Esophagus muscularis mucosa (tissue), 4 donors: ENCODE measurements around the gene TTC39C. TPM values are rescaled to one million over a fixed set of nuclear protein-coding genes. Genes with fewer than 3 reads are reported as not detected.

Experiments used
- DNase-seq: peaks from one replicate; pipeline ENCODE4 v3.0.0-alpha.2; 2017; ENCODE audit errors: extremely low spot score
- H3K27ac ChIP-seq, 4 donors: fragments of 200-600 bp; sonication (generic); replicated peaks in 1 of 4; 1 replicate in 3 of 4; 2 replicates in 1 of 4; pipeline ENCODE4 v1.5.1; 2016 to 2019; ENCODE audit warnings: mild to moderate bottlenecking in 1 of 4
- H3K27me3 ChIP-seq, 4 donors: fragments of 200-600 bp; sonication (generic); one replicate each; pipeline versions ENCODE4 v1.5.1 to v1.6.0; 2016 to 2019
- H3K36me3 ChIP-seq, 4 donors: fragments of 200-600 bp; sonication (generic); one replicate each; pipeline ENCODE4 v1.5.1; 2016 to 2019
- H3K4me1 ChIP-seq, 4 donors: fragments of 200-600 bp; sonication (generic); one replicate each; pipeline ENCODE4 v1.5.1; 2016 to 2019
- H3K4me3 ChIP-seq, 4 donors: fragments of 200-600 bp; sonication (generic); 1 replicate in 2 of 4; 2 replicates in 2 of 4; pipeline ENCODE4 v1.5.1; 2016 to 2019; ENCODE audit warnings: mild to moderate bottlenecking in 4 of 4, moderate library complexity in 1 of 4
- H3K9me3 ChIP-seq, 4 donors: fragments of 200-600 bp; sonication (generic); 1 replicate in 3 of 4; 2 replicates in 1 of 4; pipeline ENCODE4 v1.5.1; 2016 to 2019
- EP300 ChIP-seq: sonication (generic); formaldehyde crosslinking; IDR thresholded peaks from one replicate; pipeline ENCODE4 v1.6.1; 2017; ENCODE audit warnings: antibody characterized with exemption
- POLR2A ChIP-seq: fragments of 450-650 bp; IDR thresholded peaks from one replicate; pipeline ENCODE4 v1.6.1; 2017; ENCODE audit warnings: antibody characterized with exemption, moderate library complexity, mild to moderate bottlenecking, low read depth
- POLR2AphosphoS5 ChIP-seq, 2 donors: sonication (generic); formaldehyde crosslinking; IDR thresholded peaks; one replicate each; pipeline ENCODE4 v1.6.1; 2017; ENCODE audit warnings: antibody characterized with exemption in 2 of 2
- WGBS: methylation state at CpG from one replicate; pipeline ENCODE4 v1.1.5; 2018; 5-methylcytosine and 5-hydroxymethylcytosine counted together
- intact Hi-C: fragments of 100-400 bp; cut with DNase I; formaldehyde crosslinking; loops from one replicate; pipeline ENCODE4 v1.15.1; 2023
- total RNA-seq, 4 donors: library from RNA; depleted of rRNA; stranded (reverse); fragments of >200 nt; gene quantifications; one replicate each; pipeline versions ENCODE4 v1.1.0 to v1.2.1, GENCODE V29; 2016
- TF ChIP-seq, protein P1 (sequence below), 3 experiments: fragments of 200-600 bp in 2 of 3; fragments of 450-650 bp in 1 of 3; sonication (generic) in 2 of 3; IDR thresholded peaks; one replicate each; pipeline ENCODE4 v1.5.1; 2017 to 2019; ENCODE audit warnings: antibody characterized with exemption in 3 of 3, mild to moderate bottlenecking in 2 of 3, moderate library complexity in 1 of 3

The TTC39C gene
- total RNA-seq: 10 to 100 TPM; 32.3 to 45.4 (median 34.8) TPM

DNA sequence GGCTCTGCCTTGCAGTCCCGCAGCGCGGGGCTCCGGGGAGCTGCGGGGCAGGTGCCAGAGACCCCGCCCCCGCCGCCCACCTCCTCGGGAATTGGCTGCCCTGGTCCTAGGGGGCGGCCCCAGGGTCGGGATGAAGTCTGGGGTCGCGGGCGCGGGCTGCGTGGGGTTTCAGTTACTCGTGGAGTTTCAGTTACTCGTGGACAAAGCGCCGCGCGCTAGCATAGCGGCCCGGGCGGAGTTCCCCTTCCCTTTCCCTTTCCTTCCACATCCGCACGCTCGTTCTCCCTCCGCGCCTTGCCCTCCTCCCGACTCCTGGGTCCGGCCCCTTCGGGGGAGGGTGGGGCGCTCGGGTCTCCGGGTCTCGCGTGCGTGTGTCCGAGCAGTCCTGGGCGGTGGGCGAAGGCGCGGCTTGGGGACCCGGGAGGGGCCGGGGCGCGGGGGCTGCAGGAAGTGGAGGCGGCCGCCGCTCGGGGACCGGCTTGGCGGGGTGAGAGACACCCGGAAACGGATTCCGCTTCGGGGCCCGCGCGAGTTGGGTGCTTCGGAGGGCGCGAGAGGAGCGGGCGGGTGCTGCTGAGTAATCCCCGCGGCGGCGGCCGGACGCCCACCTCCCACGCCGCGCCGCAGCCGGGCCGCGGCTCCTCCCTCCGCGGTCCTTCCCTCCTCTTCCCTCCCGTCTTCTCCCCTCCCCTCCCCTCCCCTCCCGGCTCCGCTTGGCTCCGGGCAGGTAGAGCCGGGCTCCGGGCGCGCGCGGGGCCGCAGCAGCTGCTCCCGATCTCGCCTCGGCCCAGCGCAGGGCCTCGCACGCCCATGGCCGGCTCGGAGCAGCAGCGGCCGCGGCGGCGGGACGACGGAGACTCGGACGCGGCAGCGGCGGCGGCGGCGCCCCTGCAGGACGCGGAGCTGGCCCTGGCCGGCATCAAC, at the start of gene TTC39C:
Gene TTC39C (plus strand): TSS at position 693 of the 924 bp plus-strand sequence. CDS start 118 bp downstream, at position 811.
- Histone ChIP-seq H3K9me3 (no peaks in the 10 kb centered on the region), H3K4me1 (peaks cover 10 to 31% (median 24%) of the 10 kb centered on the region in 4 donors), H3K27me3 (no peaks in the 10 kb centered on the region), H3K4me3 (peak within 1 kb of the TSS; percentile 71 to 96 (median 82)), H3K36me3 (no peaks in the 10 kb centered on the region), H3K27ac (peak within 1 kb of the TSS; percentile 81 to 91 (median 86))
- intact Hi-C loops: loop anchor here (5.0 to 10.0 kb wide), 3 partner anchors 60 to 180 kb away; no protein-coding TSS in a partner anchor
- TF ChIP-seq, protein P1, sequence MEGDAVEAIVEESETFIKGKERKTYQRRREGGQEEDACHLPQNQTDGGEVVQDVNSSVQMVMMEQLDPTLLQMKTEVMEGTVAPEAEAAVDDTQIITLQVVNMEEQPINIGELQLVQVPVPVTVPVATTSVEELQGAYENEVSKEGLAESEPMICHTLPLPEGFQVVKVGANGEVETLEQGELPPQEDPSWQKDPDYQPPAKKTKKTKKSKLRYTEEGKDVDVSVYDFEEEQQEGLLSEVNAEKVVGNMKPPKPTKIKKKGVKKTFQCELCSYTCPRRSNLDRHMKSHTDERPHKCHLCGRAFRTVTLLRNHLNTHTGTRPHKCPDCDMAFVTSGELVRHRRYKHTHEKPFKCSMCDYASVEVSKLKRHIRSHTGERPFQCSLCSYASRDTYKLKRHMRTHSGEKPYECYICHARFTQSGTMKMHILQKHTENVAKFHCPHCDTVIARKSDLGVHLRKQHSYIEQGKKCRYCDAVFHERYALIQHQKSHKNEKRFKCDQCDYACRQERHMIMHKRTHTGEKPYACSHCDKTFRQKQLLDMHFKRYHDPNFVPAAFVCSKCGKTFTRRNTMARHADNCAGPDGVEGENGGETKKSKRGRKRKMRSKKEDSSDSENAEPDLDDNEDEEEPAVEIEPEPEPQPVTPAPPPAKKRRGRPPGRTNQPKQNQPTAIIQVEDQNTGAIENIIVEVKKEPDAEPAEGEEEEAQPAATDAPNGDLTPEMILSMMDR (IDR thresholded peaks at IDR 0.05): no peak
- TF ChIP-seq POLR2AphosphoS5 (IDR thresholded peaks at IDR 0.05): peak in 1 of 2 donors; percentile 60
- DNase-seq: peak; percentile 93
- WGBS: 1% methylated on average over 81 of the region's 118 CpGs

DNA sequence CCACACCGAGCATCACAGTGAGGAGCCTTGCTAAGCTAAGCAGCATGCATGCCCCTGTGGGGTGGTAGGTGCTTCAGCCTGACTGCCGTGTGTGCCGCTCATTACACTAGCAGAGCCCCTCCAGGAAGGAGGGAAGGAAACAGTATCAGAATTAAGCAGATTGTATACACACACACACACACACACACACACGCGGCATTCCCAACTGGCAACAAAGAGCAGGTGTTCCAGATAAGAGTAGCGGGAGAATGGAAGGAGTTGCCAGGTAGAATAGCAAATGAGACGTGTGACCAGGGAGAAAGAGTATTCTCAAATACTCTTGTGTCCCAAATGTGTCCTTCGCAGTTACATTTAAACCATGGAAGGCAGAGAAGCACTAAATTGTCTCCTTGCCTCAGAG, 47.6 kb upstream of the TTC39C start:
- H3K4me3 ChIP-seq: no peak overlapping the region
- no peak for DNase-seq
- no peaks in the 10 kb centered on the region for H3K27me3 ChIP-seq
- no peaks in the 10 kb centered on the region for H3K36me3 ChIP-seq
- TF ChIP-seq POLR2AphosphoS5 (IDR thresholded peaks at IDR 0.05) (no peak), EP300 (no peak), POLR2A (no peak)
- TF ChIP-seq, protein P1 (IDR thresholded peaks at IDR 0.05): no peak
- WGBS: 93% methylated on average over 8 of the region's 8 CpGs
- no peak overlapping the region for H3K27ac ChIP-seq
- H3K4me1 ChIP-seq: peaks cover 0 to 27% (median 23%) of the 10 kb centered on the region in 4 donors
- no peaks in the 10 kb centered on the region for H3K9me3 ChIP-seq
- intact Hi-C loops: no loop called here

DNA sequence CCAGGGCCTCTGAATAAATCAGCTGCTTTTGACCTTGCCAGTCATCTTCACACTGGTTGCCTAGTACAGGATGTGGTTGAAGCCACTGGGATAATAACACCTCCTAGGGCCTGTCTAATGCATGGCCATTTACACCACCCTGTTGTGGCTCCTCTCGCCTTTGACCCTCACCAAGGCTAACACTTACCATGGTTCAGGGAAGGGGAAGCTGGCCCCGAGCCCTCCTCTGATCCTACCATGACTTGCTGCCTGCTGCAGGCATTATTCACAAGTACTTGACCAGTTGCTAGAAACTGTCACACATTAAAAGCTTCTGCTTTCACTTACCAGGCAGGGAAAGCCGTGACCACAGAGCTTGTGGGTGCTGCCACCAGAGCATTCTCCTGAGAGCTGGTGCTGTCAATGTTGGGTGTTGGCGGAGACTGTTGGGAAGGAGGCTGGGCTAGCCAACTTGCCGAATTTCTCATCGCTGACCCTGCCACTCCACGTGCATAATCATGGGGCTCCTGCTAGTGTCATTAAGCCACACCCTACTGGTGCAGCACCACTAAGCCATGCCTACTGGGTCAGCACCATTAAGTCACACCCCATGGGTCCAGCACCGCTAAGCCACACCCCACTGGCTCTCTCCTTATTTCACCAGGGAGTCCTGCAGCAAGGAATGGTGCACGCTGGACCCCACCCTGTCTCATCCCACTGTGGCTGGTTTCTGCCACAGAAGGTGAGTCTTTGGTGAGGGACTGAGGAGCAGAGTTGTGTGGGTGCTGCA, 47.0 kb upstream of the TTC39C start:
- H3K9me3 ChIP-seq: no peaks in the 10 kb centered on the region
- no peak overlapping the region for H3K27ac ChIP-seq
- peak; percentile 91 for DNase-seq
- H3K4me3 ChIP-seq: no peak overlapping the region
- no peaks in the 10 kb centered on the region for H3K27me3 ChIP-seq
- 85% methylated on average over 7 of the region's 9 CpGs for WGBS
- H3K4me1 ChIP-seq: peaks cover 0 to 27% (median 23%) of the 10 kb centered on the region in 4 donors
- no peaks in the 10 kb centered on the region for H3K36me3 ChIP-seq
- intact Hi-C loops: no loop called here
- TF ChIP-seq, protein P1 (IDR thresholded peaks at IDR 0.05): no peak
- TF ChIP-seq EP300: no peak
- TF ChIP-seq POLR2A: no peak
- no peak for TF ChIP-seq POLR2AphosphoS5 (IDR thresholded peaks at IDR 0.05)

DNA sequence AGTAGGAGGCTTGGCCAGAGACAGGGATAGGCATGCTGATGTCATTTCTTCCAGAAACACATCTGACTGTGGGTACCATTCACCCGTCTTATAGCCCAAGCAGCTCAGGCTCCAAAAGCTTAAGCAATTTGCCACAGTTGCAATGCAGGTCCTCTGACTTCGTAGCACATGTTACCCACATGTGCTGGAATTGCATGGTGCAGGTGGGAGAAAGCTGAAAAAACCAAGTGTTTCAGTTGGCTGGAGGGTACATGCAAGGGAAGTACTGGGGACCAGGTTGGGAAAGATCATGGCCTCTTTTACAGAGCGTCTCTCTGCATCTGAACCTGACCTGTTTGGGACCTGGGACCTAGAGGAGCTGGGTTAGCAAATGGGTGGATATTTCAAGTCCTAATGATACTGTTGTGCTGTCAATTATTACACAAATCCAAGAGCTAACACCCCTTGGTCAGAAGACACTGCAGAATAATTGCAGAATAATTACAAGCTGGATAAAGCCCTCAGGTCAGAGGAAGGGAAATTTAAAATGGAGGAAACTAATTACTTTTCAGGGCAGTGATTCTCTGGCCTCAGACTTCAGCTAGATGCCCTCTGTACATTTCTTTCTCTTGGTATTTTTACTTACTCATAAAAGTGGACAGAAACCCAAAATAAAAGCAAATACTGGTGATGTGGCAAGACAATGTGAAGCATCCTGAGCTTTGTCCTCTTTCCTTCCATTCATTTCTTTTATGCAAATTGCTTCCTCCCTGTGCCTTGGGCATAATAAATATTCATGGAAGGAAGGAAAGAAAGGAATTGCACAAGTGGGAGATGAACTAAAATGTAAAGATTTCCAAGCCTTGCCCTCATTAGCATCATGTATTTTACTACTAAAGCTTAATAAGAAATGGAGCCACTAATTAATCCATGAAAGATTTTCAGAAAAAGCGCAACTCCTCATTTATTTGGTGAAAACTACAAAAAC, 45.6 kb upstream of the TTC39C start:
- Histone ChIP-seq H3K4me1 (peaks cover 0 to 27% (median 21%) of the 10 kb centered on the region in 4 donors), H3K36me3 (no peaks in the 10 kb centered on the region), H3K4me3 (no peak overlapping the region), H3K9me3 (no peaks in the 10 kb centered on the region), H3K27me3 (no peaks in the 10 kb centered on the region), H3K27ac (no peak overlapping the region)
- no peak for TF ChIP-seq POLR2A
- TF ChIP-seq, protein P1 (IDR thresholded peaks at IDR 0.05): no peak
- TF ChIP-seq POLR2AphosphoS5 (IDR thresholded peaks at IDR 0.05): no peak
- no peak for TF ChIP-seq EP300
- intact Hi-C loops: no loop called here
- peak; percentile 19 for DNase-seq
- WGBS: 98% methylated on average over 4 of the region's 4 CpGs
